IMR-90 (cell line): Measurements from ENCODE around the gene ZNF609. TPM values are rescaled to one million over a fixed set of nuclear protein-coding genes. Genes with fewer than 3 reads are reported as not detected.

Experiments
- ATAC-seq: fragments of 200-7000 bp; cut with Tn5 transposase; 2 replicates; pipeline ENCODE4 v1.9.1; 2020; ENCODE audit warnings: low read depth, mild to moderate bottlenecking, moderate library complexity
- BruUV-seq: library from RNA; stranded (reverse); fragments of 400-500 nt; replicated peaks from 2 replicates; lab custom pipeline; 2021; lab: Mats Ljungman, UMichigan
- CTCF ChIA-PET: fragments of 300-600 bp; formaldehyde crosslinking; extraction: SDS; loops from one replicate; lab custom pipeline; 2021; ENCODE audit warnings: antibody characterized with exemption; lab: Yijun Ruan, JAX
- POLR2A ChIA-PET: fragments of 300-600 bp; sonication (Branson Sonifier 250); formaldehyde crosslinking; loops from one replicate; lab custom pipeline; 2022; ENCODE audit warnings: antibody characterized with exemption; ENCODE audit not compliant: unreplicated experiment; lab: Charles Lee
- DNase-seq: peaks from one replicate; pipeline ENCODE4 v3.0.0; 2013
- H2AFZ ChIP-seq: replicated peaks from 2 replicates; pipeline ENCODE3; 2013; ENCODE audit warnings: low read length, mild to moderate bottlenecking; ENCODE audit not compliant: poor library complexity
- H2AK5ac ChIP-seq: 2 replicates; pipeline ENCODE4 v1.6.1; 2013; ENCODE audit warnings: low read depth, low read length, inconsistent platforms
- H2AK9ac ChIP-seq: replicated peaks from 2 replicates; pipeline ENCODE3; 2013; ENCODE audit warnings: mild to moderate bottlenecking, low read depth, low read length, moderate library complexity; ENCODE audit not compliant: poor library complexity
- H2BK120ac ChIP-seq: 2 replicates; pipeline ENCODE4 v1.6.1; 2013; ENCODE audit warnings: low read depth, low read length, inconsistent platforms
- H2BK15ac ChIP-seq: 3 replicates; pipeline ENCODE4 v1.6.1; 2013; ENCODE audit warnings: low read depth, low read length, inconsistent platforms
- H2BK20ac ChIP-seq: 2 replicates; pipeline ENCODE4 v1.6.1; 2013; ENCODE audit warnings: low read depth, mild to moderate bottlenecking, inconsistent platforms, low read length, moderate library complexity
- H2BK5ac ChIP-seq: 2 replicates; pipeline ENCODE4 v1.6.1; 2013; ENCODE audit warnings: mild to moderate bottlenecking, low read depth, low read length, inconsistent platforms; ENCODE audit not compliant: poor library complexity, severe bottlenecking
- H3K14ac ChIP-seq: replicated peaks from 2 replicates; pipeline ENCODE4 v1.6.1; 2013; ENCODE audit warnings: low read depth, low read length, inconsistent platforms
- H3K18ac ChIP-seq: 2 replicates; pipeline ENCODE4 v1.6.1; 2013; ENCODE audit warnings: low read depth, low read length, control low read depth
- H3K23ac ChIP-seq: 2 replicates; pipeline ENCODE4 v1.6.1; 2013; ENCODE audit warnings: low read depth, low read length, inconsistent platforms
- H3K27ac ChIP-seq: 2 replicates; pipeline ENCODE4 v1.5.1; 2013; ENCODE audit warnings: mild to moderate bottlenecking, control low read depth, low read length; ENCODE audit not compliant: insufficient read depth
- H3K27me3 ChIP-seq: 2 replicates; pipeline ENCODE4 v1.6.1; 2013; ENCODE audit warnings: low read length; ENCODE audit not compliant: control insufficient read depth, insufficient read depth
- H3K36me3 ChIP-seq: 2 replicates; pipeline ENCODE4 v1.6.1; 2013; ENCODE audit warnings: low read length, mixed read lengths; ENCODE audit not compliant: control insufficient read depth, insufficient read depth
- H3K4ac ChIP-seq: 2 replicates; pipeline ENCODE4 v1.6.1; 2013; ENCODE audit warnings: low read depth, low read length, inconsistent platforms
- H3K4me1 ChIP-seq: 2 replicates; pipeline ENCODE4 v1.6.1; 2013; ENCODE audit warnings: low read length, mixed read lengths; ENCODE audit not compliant: control insufficient read depth, insufficient read depth
- H3K4me2 ChIP-seq: 2 replicates; pipeline ENCODE4 v1.6.1; 2013; ENCODE audit warnings: low read depth, mild to moderate bottlenecking, control low read depth, low read length, moderate library complexity
- H3K4me3 ChIP-seq: 2 replicates; pipeline ENCODE4 v1.5.1; 2013; ENCODE audit warnings: low read depth, mild to moderate bottlenecking, control low read depth, low read length, moderate library complexity; ENCODE audit not compliant: insufficient read depth
- H3K56ac ChIP-seq: 2 replicates; pipeline ENCODE4 v1.6.1; 2013; ENCODE audit warnings: low read length, inconsistent platforms; ENCODE audit not compliant: insufficient read depth; ENCODE audit errors: extremely low read depth
- H3K79me1 ChIP-seq, 2 experiments: 2 replicates each; pipeline ENCODE4 v1.6.1; 2013; ENCODE audit warnings: low read length in 2 of 2, inconsistent platforms in 1 of 2, low read depth in 1 of 2
- H3K9ac ChIP-seq: 2 replicates; pipeline ENCODE4 v1.6.1; 2013; ENCODE audit warnings: low read depth, low read length, control low read depth
- H3K9me1 ChIP-seq: 2 replicates; pipeline ENCODE4 v1.6.1; 2013; ENCODE audit warnings: low read length, inconsistent platforms; ENCODE audit not compliant: insufficient read depth
- H3K9me3 ChIP-seq: 2 replicates; pipeline ENCODE4 v1.6.1; 2013; ENCODE audit warnings: low read length; ENCODE audit not compliant: control insufficient read depth, insufficient read depth
- H4K20me1 ChIP-seq: 2 replicates; pipeline ENCODE4 v1.6.1; 2013; ENCODE audit warnings: low read length, inconsistent platforms; ENCODE audit not compliant: insufficient read depth
- H4K5ac ChIP-seq: 2 replicates; pipeline ENCODE4 v1.6.1; 2013; ENCODE audit warnings: mild to moderate bottlenecking, low read depth, low read length, control low read depth
- H4K8ac ChIP-seq, 2 experiments: 2 replicates each; pipeline ENCODE4 v1.6.1; 2013; ENCODE audit warnings: low read depth in 2 of 2, low read length in 2 of 2, control low read depth in 1 of 2, inconsistent platforms in 1 of 2
- H4K91ac ChIP-seq: 2 replicates; pipeline ENCODE4 v1.6.1; 2013; ENCODE audit warnings: low read depth, low read length, inconsistent platforms; ENCODE audit not compliant: insufficient read depth
- BHLHE40 ChIP-seq: fragments of 150-350 bp; IDR thresholded peaks from 2 replicates; pipeline ENCODE4 v1.6.1; 2016; ENCODE audit warnings: mild to moderate bottlenecking, low read depth, low read length
- CEBPB ChIP-seq: IDR thresholded peaks from 2 replicates; pipeline ENCODE4 v1.6.1; 2012; ENCODE audit warnings: low read depth, low read length, improper control_type of control experiment
- CTCF ChIP-seq: conservative IDR thresholded peaks from 2 replicates; pipeline ENCODE4 v1.5.1; 2012; ENCODE audit warnings: mild to moderate bottlenecking, low read depth, low read length, improper control_type of control experiment
- FOS ChIP-seq: fragments of 150-350 bp; IDR thresholded peaks from 2 replicates; pipeline ENCODE4 v1.6.1; 2016; ENCODE audit warnings: low read depth, low read length
- MAZ ChIP-seq: IDR thresholded peaks from 2 replicates; pipeline ENCODE4 v1.6.1; 2012; ENCODE audit warnings: low read depth, mild to moderate bottlenecking, low read length, improper control_type of control experiment, moderate library complexity, borderline replicate concordance
- POLR2A ChIP-seq: IDR thresholded peaks from 2 replicates; pipeline ENCODE4 v1.6.1; 2012; ENCODE audit warnings: mild to moderate bottlenecking, low read depth, low read length
- RCOR1 ChIP-seq: IDR thresholded peaks from 2 replicates; pipeline ENCODE4 v1.6.1; 2012; ENCODE audit warnings: mild to moderate bottlenecking, low read length, improper control_type of control experiment; ENCODE audit not compliant: insufficient replicate concordance
- RFX5 ChIP-seq: IDR thresholded peaks from 2 replicates; pipeline ENCODE4 v1.8.0; 2012; ENCODE audit warnings: low read depth, mild to moderate bottlenecking, low read length, moderate library complexity
- SMC3 ChIP-seq: fragments of 150-350 bp; IDR thresholded peaks from 2 replicates; pipeline ENCODE4 v1.6.1; 2016; ENCODE audit warnings: low read depth, mild to moderate bottlenecking, antibody characterized with exemption, low read length, moderate library complexity
- WGBS, 2 experiments: methylation state at CpG; one replicate each; pipeline versions ENCODE4 v1.1.5 to v1.1.7; 2013; ENCODE audit warnings: missing lambda C conversion rate in 2 of 2; ENCODE audit not compliant: insufficient read length in 1 of 2; ENCODE audit errors: extremely low coverage in 2 of 2; 5-methylcytosine and 5-hydroxymethylcytosine counted together
- dilution Hi-C: fragments of 300-500 bp; cut with HindIII; formaldehyde crosslinking; loops from one replicate; pipeline ENCODE4 v1.14.3; 2018; ENCODE audit warnings: low sequenced_read_pairs; ENCODE audit not compliant: unreplicated experiment
- in situ Hi-C: fragments of 300-500 bp; cut with MboI; formaldehyde crosslinking; loops from 3 replicates; pipeline ENCODE4 v1.14.3; 2019; ENCODE audit warnings: low sequenced_read_pairs, inconsistent platforms, mixed read lengths
- intact Hi-C: fragments of 100-400 bp; cut with micrococcal nuclease; formaldehyde crosslinking; loops from 2 replicates; pipeline ENCODE4 v1.10.0; 2022
- polyA plus RNA-seq, 3 experiments: library from polyadenylated mRNA; depleted of rRNA; stranded (reverse); fragments of >200 nt; gene quantifications; 2 replicates each; pipeline ENCODE4 v1.2.3, GENCODE V29; 2012; ENCODE audit warnings: low replicate concordance in 1 of 3
- total RNA-seq: library from RNA; depleted of rRNA; stranded (reverse); fragments of >200 nt; gene quantifications from 2 replicates; pipeline ENCODE4 v1.2.3, GENCODE V29; 2012

Gene ZNF609
- total and polyA plus RNA-seq, 2 of the 4 experiments (the other 2 are of a cell fraction): 10.4 to 12.5 TPM

GRCh38 chr15:64423970-64424369 is 36.4 kb upstream of the ZNF609 start:
- DNase-seq (no peak), ATAC-seq (no peak)
- H3K4ac ChIP-seq: no peak overlapping the region
- no peak overlapping the region for H3K4me2 ChIP-seq
- H2BK120ac ChIP-seq: no peak overlapping the region
- no peak overlapping the region for H3K14ac ChIP-seq
- H2BK15ac ChIP-seq: no peak overlapping the region
- H2BK5ac ChIP-seq: no peak overlapping the region
- H3K27ac ChIP-seq: no peak overlapping the region
- TF ChIP-seq RCOR1 (no peak), MAZ (no peak), POLR2A (no peak), CTCF (no peak), SMC3 (no peak), CEBPB (no peak), RFX5 (no peak), FOS (no peak), BHLHE40 (no peak)
- no peaks in the 10 kb centered on the region for H3K9me3 ChIP-seq
- no peak overlapping the region for H2AK5ac ChIP-seq
- no peak overlapping the region for H3K9ac ChIP-seq
- H3K79me1 ChIP-seq: peaks cover 3 to 12% of the 10 kb centered on the region in 2 experiments; a peak in 2 of 4 replicates
- no peaks in the 10 kb centered on the region for H3K27me3 ChIP-seq
- no peaks in the 10 kb centered on the region for H3K4me1 ChIP-seq
- H4K5ac ChIP-seq: no peak overlapping the region
- H3K18ac ChIP-seq: no peak overlapping the region
- H3K4me3 ChIP-seq: no peak overlapping the region
- H3K9me1 ChIP-seq: no peaks in the 10 kb centered on the region
- in situ Hi-C loops (no loop called here), dilution Hi-C loops (no loop called here), intact Hi-C loops (no loop called here)
- WGBS, 2 experiments: no CpG with 5 or more reads among the region's 6 CpGs
- no peak overlapping the region for H3K56ac ChIP-seq
- H3K23ac ChIP-seq: no peak overlapping the region
- no peak overlapping the region for H4K91ac ChIP-seq
- peaks cover 20% of the 10 kb centered on the region for H3K36me3 ChIP-seq
- H2AFZ ChIP-seq: no peak overlapping the region
- ChIA-PET POLR2A (no interaction called here), CTCF (no interaction called here)
- BruUV-seq: no TSS peak
- no peak overlapping the region for H2BK20ac ChIP-seq
- no peaks in the 10 kb centered on the region for H4K20me1 ChIP-seq
- H2AK9ac ChIP-seq: no peak overlapping the region
- no peak overlapping the region for H4K8ac ChIP-seq
